Epithelial cell of esophagus (primary cell): Measurements from ENCODE around the gene RAB11FIP2.

Experiments
- DNase-seq: peaks from one replicate; pipeline ENCODE4 v3.0.0; 2010; ENCODE audit warnings: low read depth
- H3K4me3 ChIP-seq: 2 replicates; pipeline ENCODE4 v1.5.1; 2011; ENCODE audit warnings: mild to moderate bottlenecking, low read length, control low read depth
- TF ChIP-seq, protein P1 (sequence below): IDR thresholded peaks from 2 replicates; pipeline ENCODE4 v1.5.1; 2011; ENCODE audit warnings: low read depth, mild to moderate bottlenecking, low read length, control low read depth, inconsistent platforms; ENCODE audit not compliant: insufficient read depth; ENCODE audit errors: missing control alignments

RAB11FIP2 gene

DNA sequence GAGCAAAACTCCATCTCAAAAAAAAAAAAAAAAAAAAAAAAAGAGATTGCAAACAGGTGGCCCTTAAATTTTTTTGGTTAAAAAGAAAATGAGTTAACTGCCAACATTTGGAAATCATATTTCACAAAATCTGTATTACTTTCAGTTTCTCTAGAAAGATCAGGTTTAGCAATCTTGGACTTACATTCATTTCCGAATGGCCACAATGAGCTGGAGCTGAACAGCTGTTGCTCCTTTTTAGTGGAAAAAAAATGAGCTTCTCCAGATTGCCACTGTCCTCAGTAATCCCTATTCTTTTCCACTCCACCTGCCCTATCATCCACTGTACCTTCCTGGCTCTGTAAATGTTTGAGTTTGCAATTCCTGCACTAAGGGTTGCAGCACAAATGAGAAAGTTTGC, 43.6 kb downstream of the RAB11FIP2 start:
- TF ChIP-seq, protein P1, sequence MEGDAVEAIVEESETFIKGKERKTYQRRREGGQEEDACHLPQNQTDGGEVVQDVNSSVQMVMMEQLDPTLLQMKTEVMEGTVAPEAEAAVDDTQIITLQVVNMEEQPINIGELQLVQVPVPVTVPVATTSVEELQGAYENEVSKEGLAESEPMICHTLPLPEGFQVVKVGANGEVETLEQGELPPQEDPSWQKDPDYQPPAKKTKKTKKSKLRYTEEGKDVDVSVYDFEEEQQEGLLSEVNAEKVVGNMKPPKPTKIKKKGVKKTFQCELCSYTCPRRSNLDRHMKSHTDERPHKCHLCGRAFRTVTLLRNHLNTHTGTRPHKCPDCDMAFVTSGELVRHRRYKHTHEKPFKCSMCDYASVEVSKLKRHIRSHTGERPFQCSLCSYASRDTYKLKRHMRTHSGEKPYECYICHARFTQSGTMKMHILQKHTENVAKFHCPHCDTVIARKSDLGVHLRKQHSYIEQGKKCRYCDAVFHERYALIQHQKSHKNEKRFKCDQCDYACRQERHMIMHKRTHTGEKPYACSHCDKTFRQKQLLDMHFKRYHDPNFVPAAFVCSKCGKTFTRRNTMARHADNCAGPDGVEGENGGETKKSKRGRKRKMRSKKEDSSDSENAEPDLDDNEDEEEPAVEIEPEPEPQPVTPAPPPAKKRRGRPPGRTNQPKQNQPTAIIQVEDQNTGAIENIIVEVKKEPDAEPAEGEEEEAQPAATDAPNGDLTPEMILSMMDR = no peak
- no peak for DNase-seq
- no peak overlapping the region for H3K4me3 ChIP-seq

DNA sequence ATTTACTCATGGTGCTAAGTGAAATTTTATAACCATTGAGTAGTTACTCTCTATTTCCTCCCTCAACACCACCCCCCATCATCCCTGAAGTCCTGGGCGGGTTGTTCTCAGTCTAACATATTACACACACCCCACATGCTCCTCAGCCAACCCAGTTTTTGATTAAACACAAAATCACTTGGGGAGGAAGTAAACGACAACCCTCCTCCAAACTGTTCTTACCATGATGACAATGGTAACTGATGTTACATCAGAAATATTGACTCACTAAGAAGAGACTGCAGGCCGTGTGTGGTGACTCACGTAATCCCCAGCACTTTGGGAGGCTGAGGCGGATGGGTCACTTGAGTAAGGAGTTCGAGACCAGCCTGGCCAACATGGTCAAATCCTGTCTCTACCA, 44.2 kb downstream of the RAB11FIP2 start:
- DNase-seq = peak; percentile 66
- no peak overlapping the region for H3K4me3 ChIP-seq
- TF ChIP-seq, protein P1 = no peak

DNA sequence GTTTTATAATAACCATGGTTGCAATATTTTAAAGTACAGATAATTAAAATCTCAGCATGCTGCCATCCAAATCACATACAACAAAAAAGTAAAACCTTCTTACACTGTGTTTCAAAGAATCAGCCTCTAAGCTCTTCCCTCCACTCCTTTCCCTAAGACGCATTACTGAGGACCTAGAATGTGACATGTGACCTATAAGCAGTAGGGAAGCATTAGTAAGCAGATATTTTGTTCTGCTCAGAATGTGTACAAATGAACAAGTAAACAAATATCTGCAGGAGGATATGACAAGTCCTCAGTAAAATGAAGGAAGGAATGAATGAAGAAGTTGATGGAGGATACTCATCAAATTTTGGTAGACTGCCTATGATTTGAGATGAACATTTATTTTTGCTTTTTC, 49.1 kb downstream of the RAB11FIP2 start:
- no peak overlapping the region for H3K4me3 ChIP-seq
- TF ChIP-seq, protein P1 = no peak

DNA sequence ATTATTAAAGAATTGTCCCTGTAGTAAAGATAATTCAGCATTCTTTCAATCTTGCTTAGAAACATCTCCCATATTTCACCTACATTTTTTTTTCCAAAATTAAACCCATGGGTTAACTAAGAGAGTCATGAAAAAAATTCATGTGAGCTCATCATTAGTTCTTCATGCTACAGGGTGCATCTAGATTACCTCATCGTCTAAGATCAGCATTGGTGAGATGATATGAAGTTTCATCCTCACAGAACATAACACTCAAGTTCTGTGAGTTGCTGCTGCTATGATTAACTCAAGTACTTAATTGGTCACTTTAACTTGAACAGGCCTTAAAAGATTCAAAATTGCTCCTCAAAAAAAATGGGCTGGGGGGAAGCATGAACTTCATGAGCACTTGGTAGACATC, 50.0 kb downstream of the RAB11FIP2 start:
- H3K4me3 ChIP-seq = no peak overlapping the region
- no peak for DNase-seq
- TF ChIP-seq, protein P1 = no peak

More for the DNA sequence above, 49.1 kb downstream of the RAB11FIP2 start:
- no peak for DNase-seq

DNA sequence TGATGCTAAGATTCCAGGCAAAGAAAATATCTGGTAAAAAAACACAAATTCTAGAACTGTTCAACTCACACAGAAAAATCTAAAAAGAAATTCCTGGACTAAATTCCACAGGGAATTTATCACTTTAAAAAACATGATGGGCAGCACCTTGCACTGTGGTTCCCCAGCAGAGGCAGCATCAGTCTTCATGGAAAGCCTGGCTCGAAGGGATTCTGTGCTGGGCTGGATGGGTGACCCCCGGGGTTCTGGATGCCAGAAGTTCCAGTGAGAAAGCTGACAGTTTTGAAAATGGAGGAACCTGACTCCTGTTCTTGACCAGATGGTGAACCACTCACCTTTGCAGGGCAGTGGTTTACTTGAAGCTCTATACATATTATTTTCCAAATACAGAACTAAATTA, 52.0 kb downstream of the RAB11FIP2 start:
- TF ChIP-seq, protein P1 = no peak
- H3K4me3 ChIP-seq = no peak overlapping the region
- no peak for DNase-seq

DNA sequence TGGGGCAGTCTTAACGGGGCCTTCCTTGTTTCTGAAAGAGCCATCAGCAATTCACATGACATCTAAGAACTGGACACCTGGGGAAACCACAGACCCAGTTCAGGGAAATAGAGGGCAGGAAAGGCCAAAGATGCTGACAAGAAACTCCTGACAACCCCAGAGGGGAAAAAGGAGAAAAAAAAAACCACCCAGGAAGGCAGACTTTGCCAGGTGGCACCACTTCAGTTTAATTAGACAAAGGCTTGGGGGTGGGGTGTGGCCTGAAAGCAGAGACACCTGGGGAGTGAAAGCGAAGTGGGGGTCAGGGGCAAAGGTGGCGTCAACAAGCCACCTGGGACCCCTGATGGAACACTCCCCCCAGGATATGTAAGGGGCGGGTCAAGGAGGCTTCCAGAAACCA, 53.6 kb downstream of the RAB11FIP2 start:
- TF ChIP-seq, protein P1 = no peak
- DNase-seq = no peak
- H3K4me3 ChIP-seq = no peak overlapping the region

DNA sequence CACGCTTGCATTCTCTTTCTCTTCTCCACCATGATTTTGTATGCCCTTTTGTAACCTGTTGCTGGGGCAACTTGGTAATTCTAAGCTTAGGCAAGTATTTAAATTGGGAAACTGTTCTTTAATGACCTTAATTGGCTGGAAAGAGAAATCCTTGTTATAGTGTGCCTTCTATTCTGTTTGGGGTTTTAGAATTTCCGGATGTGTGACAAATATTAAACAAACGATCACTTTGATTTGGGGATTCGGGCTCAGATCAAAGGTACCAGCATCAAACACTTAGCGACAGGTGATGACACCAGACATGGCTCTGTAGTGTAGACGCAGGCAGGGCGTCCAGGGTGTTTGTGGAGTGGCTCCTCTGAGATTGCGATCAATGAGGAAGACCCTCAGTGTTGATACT, 55.0 kb downstream of the RAB11FIP2 start:
- DNase-seq = no peak
- no peak overlapping the region for H3K4me3 ChIP-seq
- TF ChIP-seq, protein P1 = no peak
